Measurements from ENCODE around the gene AUTS2. TPM values are rescaled to one million over a fixed set of nuclear protein-coding genes. Genes with fewer than 3 reads are reported as not detected.

Gene AUTS2
- polyA plus RNA-seq, 1 donor (not counting 4 experiments of a cell fraction or from before 2014, with no cell fraction given): 4.7 TPM

GRCh38 chr7:70714506-70715038 lies 1116.3 kb downstream of the AUTS2 start:
- FAIRE-seq: peak; percentile 53

DNA sequence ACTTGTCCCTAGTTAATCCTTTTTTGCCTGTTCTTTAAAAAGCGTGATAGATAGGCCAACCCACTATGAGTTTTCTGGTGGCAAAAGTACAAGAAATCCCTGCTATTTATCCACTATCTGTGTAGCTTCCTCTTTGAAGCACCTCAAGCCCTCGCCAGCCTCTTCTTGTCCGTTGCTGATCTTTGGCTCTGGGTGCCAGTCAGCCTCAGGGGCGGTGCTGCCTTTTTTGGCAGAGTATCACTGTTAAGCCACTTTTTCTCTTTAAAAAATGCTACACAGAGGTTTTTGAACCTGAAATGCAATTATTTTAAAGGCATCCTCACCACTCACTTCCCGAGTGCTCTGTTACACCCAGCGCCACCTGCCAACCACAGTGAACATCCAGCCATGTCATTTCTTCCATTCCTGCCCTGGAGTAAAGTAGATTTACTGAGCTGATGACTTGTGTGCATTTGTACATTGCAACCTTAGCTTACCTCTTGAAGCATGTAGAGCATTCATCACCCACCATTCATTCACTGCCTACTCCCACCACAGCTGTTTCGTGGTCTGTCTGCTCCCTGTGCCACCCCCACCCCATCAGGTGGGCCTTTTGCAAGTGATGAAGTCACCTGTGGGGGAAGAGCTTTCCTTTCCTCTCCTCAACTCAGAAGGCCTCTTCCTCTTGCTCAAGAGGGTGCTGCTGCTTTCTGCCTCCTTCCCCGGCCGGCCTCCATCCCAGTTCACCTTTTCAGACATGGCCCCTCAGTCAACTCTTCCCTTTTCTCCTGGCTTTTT lies 1119.5 kb downstream of the AUTS2 start:
- Histone ChIP-seq H3K27me3 (ENCODE audit: control insufficient read depth, extremely low read depth, insufficient read depth, low read length) (no peaks in the 10 kb centered on the region), H4K20me1 (ENCODE audit: control insufficient read depth, extremely low read depth, insufficient read depth, low read length) (no peaks in the 10 kb centered on the region), H3K9me3 (ENCODE audit: control insufficient read depth, low read depth, low read length) (peaks cover 3% of the 10 kb centered on the region), H3K4me1 (ENCODE audit: control insufficient read depth, extremely low read depth, insufficient read depth, low read length) (peaks cover 27% of the 10 kb centered on the region), H3K36me3 (ENCODE audit: control insufficient read depth in 2 of 2, extremely low read depth in 1 of 2, insufficient read depth in 2 of 2, low read length in 2 of 2) (peaks cover 0 to 6% of the 10 kb centered on the region in 2 experiments), H3K27ac (ENCODE audit: control insufficient read depth, insufficient read depth, low read length) (no peak overlapping the region), H3K9me1 (ENCODE audit: control insufficient read depth, extremely low read depth, insufficient read depth, low read length) (peaks cover 2% of the 10 kb centered on the region), H3K4me2 (ENCODE audit: control insufficient read depth, extremely low read depth, insufficient read depth, low read depth, low read length) (peak overlapping the region; percentile 50), H3K79me2 (ENCODE audit: control insufficient read depth, insufficient read depth, low read length) (peaks cover 70% of the 10 kb centered on the region), H3K4me3 (ENCODE audit: control insufficient read depth in 2 of 3, extremely low read depth in 1 of 3, insufficient read depth in 2 of 3, low read depth in 1 of 3, low read length in 3 of 3) (no peak overlapping the region), H2AFZ (ENCODE audit: control insufficient read depth, low read length) (no peak overlapping the region), H3K9ac (ENCODE audit: control insufficient read depth, extremely low read depth, insufficient read depth, low read length) (no peak overlapping the region)
- FAIRE-seq: peak; percentile 58
- dilution Hi-C loops (cut with MboI; ENCODE audit: extremely low pct_ligation_motif_present, low sequenced_read_pairs): no loop called here
- DNase-seq (ENCODE audit: low read depth, low spot score): no peak
- TF ChIP-seq CTCF (optimal IDR thresholded peaks at IDR 0.05 in 1 of 3, IDR thresholded peaks at IDR 0.05 in 1 of 3, conservative IDR thresholded peaks at IDR 0.05 in 1 of 3; ENCODE audit: extremely low read depth in 1 of 3, insufficient read depth in 2 of 3, low read length in 3 of 3): peak in 1 of 3 experiments; percentile 21
- TF ChIP-seq EZH2 (IDR thresholded peaks at IDR 0.05; ENCODE audit: low read length): no peak

More at GRCh38 chr7:70714506-70715038, 1116.3 kb downstream of the AUTS2 start:
- Histone ChIP-seq H3K27ac (ENCODE audit: control insufficient read depth, insufficient read depth, low read length) (no peak overlapping the region), H3K4me3 (ENCODE audit: control insufficient read depth in 2 of 3, extremely low read depth in 1 of 3, insufficient read depth in 2 of 3, low read depth in 1 of 3, low read length in 3 of 3) (no peak overlapping the region), H3K4me2 (ENCODE audit: control insufficient read depth, extremely low read depth, insufficient read depth, low read depth, low read length) (no peak overlapping the region), H2AFZ (ENCODE audit: control insufficient read depth, low read length) (no peak overlapping the region), H3K27me3 (ENCODE audit: control insufficient read depth, extremely low read depth, insufficient read depth, low read length) (no peaks in the 10 kb centered on the region), H4K20me1 (ENCODE audit: control insufficient read depth, extremely low read depth, insufficient read depth, low read length) (no peaks in the 10 kb centered on the region), H3K9me3 (ENCODE audit: control insufficient read depth, low read depth, low read length) (peaks cover 3% of the 10 kb centered on the region), H3K79me2 (ENCODE audit: control insufficient read depth, insufficient read depth, low read length) (peaks cover 68% of the 10 kb centered on the region), H3K9me1 (ENCODE audit: control insufficient read depth, extremely low read depth, insufficient read depth, low read length) (peaks cover 2% of the 10 kb centered on the region), H3K9ac (ENCODE audit: control insufficient read depth, extremely low read depth, insufficient read depth, low read length) (no peak overlapping the region), H3K4me1 (ENCODE audit: control insufficient read depth, extremely low read depth, insufficient read depth, low read length) (peaks cover 47% of the 10 kb centered on the region), H3K36me3 (ENCODE audit: control insufficient read depth in 2 of 2, extremely low read depth in 1 of 2, insufficient read depth in 2 of 2, low read length in 2 of 2) (peaks cover 0 to 6% of the 10 kb centered on the region in 2 experiments)
- TF ChIP-seq CTCF (optimal IDR thresholded peaks at IDR 0.05 in 1 of 3, IDR thresholded peaks at IDR 0.05 in 1 of 3, conservative IDR thresholded peaks at IDR 0.05 in 1 of 3; ENCODE audit: extremely low read depth in 1 of 3, insufficient read depth in 2 of 3, low read length in 3 of 3) (no peak), EZH2 (IDR thresholded peaks at IDR 0.05; ENCODE audit: low read length) (no peak)
- dilution Hi-C loops (cut with MboI; ENCODE audit: extremely low pct_ligation_motif_present, low sequenced_read_pairs): no loop called here
- DNase-seq (ENCODE audit: low read depth, low spot score): no peak
